ENCODE data around the gene B4GALT1.

The B4GALT1 gene

DNA sequence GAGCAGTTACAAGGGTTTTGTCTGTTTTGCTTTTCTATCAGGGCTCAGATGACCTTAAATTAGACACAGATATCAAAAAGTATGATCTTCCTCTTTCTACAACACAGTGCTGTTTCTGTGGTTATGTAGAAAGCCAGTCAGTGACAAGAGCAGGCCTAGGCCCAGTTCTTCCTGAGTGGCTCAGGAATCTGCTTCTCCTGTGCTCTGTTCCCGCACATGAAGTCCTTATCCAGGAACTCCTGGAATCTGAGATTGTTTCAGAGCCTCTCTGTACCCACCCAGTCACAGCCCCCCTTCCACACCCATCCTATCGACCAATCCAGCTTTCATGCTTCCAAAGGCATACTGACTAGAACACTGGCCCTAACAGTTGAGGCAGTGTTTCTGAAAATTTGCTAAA lies 50.3 kb downstream of the B4GALT1 start:
- TF ChIP-seq, protein P1, sequence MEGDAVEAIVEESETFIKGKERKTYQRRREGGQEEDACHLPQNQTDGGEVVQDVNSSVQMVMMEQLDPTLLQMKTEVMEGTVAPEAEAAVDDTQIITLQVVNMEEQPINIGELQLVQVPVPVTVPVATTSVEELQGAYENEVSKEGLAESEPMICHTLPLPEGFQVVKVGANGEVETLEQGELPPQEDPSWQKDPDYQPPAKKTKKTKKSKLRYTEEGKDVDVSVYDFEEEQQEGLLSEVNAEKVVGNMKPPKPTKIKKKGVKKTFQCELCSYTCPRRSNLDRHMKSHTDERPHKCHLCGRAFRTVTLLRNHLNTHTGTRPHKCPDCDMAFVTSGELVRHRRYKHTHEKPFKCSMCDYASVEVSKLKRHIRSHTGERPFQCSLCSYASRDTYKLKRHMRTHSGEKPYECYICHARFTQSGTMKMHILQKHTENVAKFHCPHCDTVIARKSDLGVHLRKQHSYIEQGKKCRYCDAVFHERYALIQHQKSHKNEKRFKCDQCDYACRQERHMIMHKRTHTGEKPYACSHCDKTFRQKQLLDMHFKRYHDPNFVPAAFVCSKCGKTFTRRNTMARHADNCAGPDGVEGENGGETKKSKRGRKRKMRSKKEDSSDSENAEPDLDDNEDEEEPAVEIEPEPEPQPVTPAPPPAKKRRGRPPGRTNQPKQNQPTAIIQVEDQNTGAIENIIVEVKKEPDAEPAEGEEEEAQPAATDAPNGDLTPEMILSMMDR (IDR thresholded peaks at IDR 0.05; ENCODE audit: borderline replicate concordance, insufficient read depth, low read depth, low read length) = no peak

DNA sequence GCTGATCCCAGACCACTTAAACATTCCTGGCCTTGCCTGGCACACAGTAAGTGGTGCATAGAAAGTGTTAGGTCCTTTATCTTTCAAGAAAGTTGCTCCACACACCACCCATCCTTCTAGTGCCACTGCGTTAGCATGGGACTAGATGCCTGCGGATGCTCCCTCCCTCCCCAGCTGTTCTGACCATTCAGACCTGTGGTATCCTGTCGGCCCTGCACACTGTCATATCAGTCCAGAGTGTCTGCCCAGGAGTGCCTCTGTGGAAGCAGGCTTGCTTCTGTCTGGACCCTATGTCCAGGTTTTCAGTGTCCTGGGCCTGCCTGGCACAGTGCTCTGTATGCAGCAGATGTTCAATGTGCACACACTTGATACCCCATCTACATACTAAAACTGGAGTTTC lies 52.4 kb downstream of the B4GALT1 start:
- TF ChIP-seq, protein P1 (IDR thresholded peaks at IDR 0.05; ENCODE audit: borderline replicate concordance, insufficient read depth, low read depth, low read length) = no peak
- no peak overlapping the region for H3K4me3 ChIP-seq (ENCODE audit: low read depth, low read length)

More for the DNA sequence above, 50.3 kb downstream of the B4GALT1 start:
- no peak overlapping the region for H3K4me3 ChIP-seq (ENCODE audit: low read depth, low read length)

DNA sequence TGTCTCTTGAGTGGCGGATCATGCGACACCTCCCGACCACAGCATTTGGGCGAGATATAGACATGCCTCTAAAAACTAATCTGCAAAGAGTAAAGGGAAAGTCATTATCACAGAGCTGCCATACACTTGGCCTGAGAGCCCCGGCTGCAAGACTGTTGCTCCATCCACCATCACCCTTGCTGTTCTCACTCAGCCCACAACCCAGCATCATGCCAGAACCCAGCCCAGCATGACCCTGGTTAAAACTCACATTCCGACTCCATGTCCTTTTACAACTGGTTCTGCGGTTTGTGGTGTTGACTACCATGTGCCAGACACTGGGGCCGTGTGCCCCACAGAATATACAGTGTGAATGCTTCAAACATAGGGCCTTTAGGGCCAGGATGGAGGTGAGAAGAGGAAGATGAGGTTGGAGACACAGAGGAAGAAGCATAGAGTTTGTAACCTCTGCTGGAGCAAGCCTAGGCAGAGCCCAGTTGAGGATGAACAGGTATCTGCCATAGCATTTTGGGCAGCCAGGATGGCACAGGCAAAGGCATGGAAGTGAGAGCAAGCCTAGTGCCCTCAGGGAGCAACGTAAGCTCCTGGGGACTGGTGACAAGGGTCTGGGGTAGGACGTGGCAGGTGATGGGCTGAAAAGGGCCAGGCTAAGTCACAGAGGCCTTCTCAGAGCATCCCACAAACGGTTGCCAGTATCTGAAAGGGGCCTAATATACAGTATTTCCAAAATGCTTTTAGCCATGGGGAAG lies 53.2 kb downstream of the B4GALT1 start:
- TF ChIP-seq, protein P1 (IDR thresholded peaks at IDR 0.05; ENCODE audit: borderline replicate concordance, insufficient read depth, low read depth, low read length) = no peak
- no peak overlapping the region for H3K4me3 ChIP-seq (ENCODE audit: low read depth, low read length)

GRCh38 chr9:33112094-33112493 lies 55.0 kb downstream of the B4GALT1 start:
- no peak overlapping the region for H3K4me3 ChIP-seq (ENCODE audit: low read depth, low read length)
- TF ChIP-seq, protein P1 (IDR thresholded peaks at IDR 0.05; ENCODE audit: borderline replicate concordance, insufficient read depth, low read depth, low read length) = no peak

DNA sequence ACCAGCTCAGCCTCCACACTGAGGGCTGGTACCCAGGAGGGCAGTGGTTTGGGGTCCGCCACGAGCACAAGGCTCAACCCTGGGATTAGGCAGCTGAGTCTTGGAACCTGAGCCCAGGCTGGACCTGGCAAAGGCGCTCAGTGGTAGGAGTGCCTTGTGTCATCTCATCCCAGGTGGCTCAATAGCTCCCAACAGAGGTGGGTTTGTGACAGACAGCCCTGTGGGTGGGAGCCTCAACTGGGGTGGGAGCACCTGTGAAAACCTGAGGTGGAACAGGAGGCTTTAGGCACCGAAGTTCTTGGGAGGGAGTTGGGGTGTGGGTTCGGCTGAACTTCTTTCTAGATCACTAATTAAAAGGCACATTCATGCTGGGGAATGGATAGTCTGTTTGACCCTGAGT lies 55.5 kb downstream of the B4GALT1 start:
- TF ChIP-seq, protein P1 (IDR thresholded peaks at IDR 0.05; ENCODE audit: borderline replicate concordance, insufficient read depth, low read depth, low read length) = no peak
- H3K4me3 ChIP-seq (ENCODE audit: low read depth, low read length) = no peak overlapping the region

- TF ChIP-seq, protein P1 (IDR thresholded peaks at IDR 0.05; ENCODE audit: borderline replicate concordance, insufficient read depth, low read depth, low read length) = no peak
- no peak overlapping the region for H3K4me3 ChIP-seq (ENCODE audit: low read depth, low read length)
These were observed 56.5 kb downstream of the B4GALT1 start for GRCh38 chr9:33110686-33111085.

Measured in GM12875 (cell line).